HepG2 (cell line): ENCODE results near the gene SAMD10. TPM values are rescaled to one million over a fixed set of nuclear protein-coding genes. Genes with fewer than 3 reads are reported as not detected.

Experiments
- ELF4 ChIP-seq: sonication (generic); formaldehyde crosslinking; IDR thresholded peaks from 2 replicates; pipeline ENCODE4 v1.5.0; 2020; ENCODE audit warnings: missing genetic modification reagents, mild to moderate bottlenecking, moderate library complexity, borderline replicate concordance
- ETV5 ChIP-seq: IDR thresholded peaks from 2 replicates; pipeline ENCODE4 v1.6.1; 2018; ENCODE audit warnings: missing biosample characterization, missing genetic modification reagents, inconsistent platforms, borderline replicate concordance
- HNRNPL ChIP-seq: fragments of 200-400 bp; formaldehyde crosslinking; IDR thresholded peaks from 2 replicates; pipeline ENCODE4 v1.6.1; 2017; ENCODE audit warnings: mild to moderate bottlenecking, low read depth, low read length
- PATZ1 ChIP-seq: sonication (generic); formaldehyde crosslinking; IDR thresholded peaks from 2 replicates; pipeline ENCODE4 v1.4.0; 2020; ENCODE audit warnings: missing genetic modification reagents
- RBAK ChIP-seq: sonication (generic); formaldehyde crosslinking; IDR thresholded peaks from 2 replicates; pipeline ENCODE4 v1.5.1; 2020; ENCODE audit warnings: mild to moderate bottlenecking, missing genetic modification reagents
- RNF219 ChIP-seq: sonication (generic); formaldehyde crosslinking; IDR thresholded peaks from 2 replicates; pipeline ENCODE4 v1.5.0; 2020; ENCODE audit warnings: mild to moderate bottlenecking, missing genetic modification reagents
- SOX5 ChIP-seq: IDR thresholded peaks from 2 replicates; pipeline ENCODE4 v1.6.1; 2016; ENCODE audit warnings: borderline replicate concordance
- THRA ChIP-seq: sonication (generic); formaldehyde crosslinking; IDR thresholded peaks from 2 replicates; pipeline ENCODE4 v1.4.0; 2020; ENCODE audit warnings: missing genetic modification reagents, borderline replicate concordance
- TOPORS ChIP-seq: sonication (generic); formaldehyde crosslinking; IDR thresholded peaks from 2 replicates; pipeline ENCODE4 v1.8.0; 2023; ENCODE audit warnings: mild to moderate bottlenecking, missing genetic modification reagents
- TP53 ChIP-seq: sonication (generic); formaldehyde crosslinking; conservative IDR thresholded peaks from 2 replicates; pipeline ENCODE4 v1.4.0; 2020; ENCODE audit warnings: missing genetic modification reagents
- ZBTB10 ChIP-seq: sonication (generic); formaldehyde crosslinking; IDR thresholded peaks from 2 replicates; pipeline ENCODE4 v1.4.0; 2020; ENCODE audit warnings: missing genetic modification reagents, borderline replicate concordance
- ZNF44 ChIP-seq: sonication (generic); formaldehyde crosslinking; IDR thresholded peaks from 2 replicates; pipeline ENCODE4 v1.5.1; 2020; ENCODE audit warnings: mild to moderate bottlenecking, missing genetic modification reagents
- ZNF557 ChIP-seq: sonication (generic); formaldehyde crosslinking; IDR thresholded peaks from 2 replicates; pipeline ENCODE4 v1.4.0; 2020; ENCODE audit warnings: missing genetic modification reagents
- ZNF691 ChIP-seq: sonication (generic); formaldehyde crosslinking; IDR thresholded peaks from 2 replicates; pipeline ENCODE4 v1.4.0; 2020; ENCODE audit warnings: missing genetic modification reagents, low read depth, mild to moderate bottlenecking, borderline replicate concordance
- ZNF768 ChIP-seq: sonication (generic); formaldehyde crosslinking; IDR thresholded peaks from 2 replicates; pipeline ENCODE4 v1.4.0; 2020; ENCODE audit warnings: missing genetic modification reagents
- ZNF773 ChIP-seq: sonication (generic); formaldehyde crosslinking; IDR thresholded peaks from 2 replicates; pipeline ENCODE4 v1.4.0; 2020; ENCODE audit warnings: missing genetic modification reagents, borderline replicate concordance
- ZNF83 ChIP-seq: sonication (generic); formaldehyde crosslinking; IDR thresholded peaks from 2 replicates; pipeline ENCODE4 v1.4.0; 2020; ENCODE audit warnings: missing genetic modification reagents, mild to moderate bottlenecking, borderline replicate concordance
- ZZZ3 ChIP-seq: sonication (generic); formaldehyde crosslinking; IDR thresholded peaks from 2 replicates; pipeline ENCODE4 v1.4.0; 2020; ENCODE audit warnings: missing genetic modification reagents, mild to moderate bottlenecking, borderline replicate concordance
- polyA plus RNA-seq, 8 experiments: library from polyadenylated mRNA; depleted of rRNA in 3 of 8; stranded (reverse) in 7 of 8; unstranded in 1 of 8; fragments of >200 nt; fragmentation: Illumina TruSeq in 4 of 8; extraction: Trizol in 4 of 8; gene quantifications; 2 replicates each; pipeline versions ENCODE4 v1.2.1 to v1.2.3, GENCODE V29; 2011 to 2016; ENCODE audit warnings: low read depth in 4 of 8, missing spikeins in 1 of 8, mixed read lengths in 1 of 8; ENCODE audit not compliant: insufficient read depth in 1 of 8
- total RNA-seq, 5 experiments: library from RNA; depleted of rRNA; stranded (reverse); fragments of >200 nt; fragmentation: Illumina TruSeq; extraction: Trizol; gene quantifications; 2 replicates each; pipeline ENCODE4 v1.2.3, GENCODE V29; 2016; ENCODE audit warnings: low read depth in 1 of 5

The SAMD10 gene
- total and polyA plus RNA-seq, 2 of the 13 experiments (the other 11 are each of a cell fraction or from before 2014, with no cell fraction given), result 6.1 to 11.0 TPM

GRCh38 chr20:63980806-63981728 is 1.6 kb upstream of the SAMD10 start, which contains the start of gene PRPF6 (continued):
- peak; percentile 76; the same call in 1 of the 2 replicates for TF ChIP-seq ZBTB10
- no peak for TF ChIP-seq ZNF44
- TF ChIP-seq RNF219, result no peak
- peak; percentile 96; the same call in 1 of the 2 replicates for TF ChIP-seq ZNF557 (CRISPR knock-in tag)
- TF ChIP-seq HNRNPL, result 0 out of 2 replicates have a peak, but pooled peaks have one; percentile 61
- TF ChIP-seq TOPORS, result peak; percentile 97
- TF ChIP-seq RBAK (CRISPR knock-in tag), result peak; percentile 50; the same call in 1 of the 2 replicates
- peak; percentile 83; the same call in 1 of the 2 replicates for TF ChIP-seq SOX5
- TF ChIP-seq ZNF83 (CRISPR knock-in tag), result peak; percentile 91; the same call in 1 of the 2 replicates
- TF ChIP-seq ZNF768 (CRISPR knock-in tag), result peak; percentile 81; the same call in 1 of the 2 replicates
- peak; percentile 95 for TF ChIP-seq PATZ1 (CRISPR knock-in tag)
- TF ChIP-seq ETV5 (CRISPR knock-in tag), result peak; percentile 97
- TF ChIP-seq TP53 (CRISPR knock-in tag), result peak; percentile 93
- TF ChIP-seq ELF4 (CRISPR knock-in tag), result peak; percentile 92
- TF ChIP-seq THRA, result peak; percentile 86
- peak; percentile 94; the same call in 1 of the 2 replicates for TF ChIP-seq ZZZ3 (CRISPR knock-in tag)
- no peak for TF ChIP-seq ZNF773
- TF ChIP-seq ZNF691, result peak; percentile 65; the same call in 1 of the 2 replicates
